Left ventricle myocardium inferior (tissue), 1 donor: ENCODE data around the gene IPO9. TPM values are rescaled to one million over a fixed set of nuclear protein-coding genes. Genes with fewer than 3 reads are reported as not detected.

Experiments used
- DNase-seq: peaks from one replicate; pipeline ENCODE4 v3.0.0-alpha.2; 2020
- H3K27ac ChIP-seq: fragments of 200-600 bp; replicated peaks from 2 replicates; pipeline ENCODE4 v1.8.0; 2021
- H3K27me3 ChIP-seq: fragments of 200-600 bp; 2 replicates; pipeline ENCODE4 v1.8.0; 2021; ENCODE audit warnings: low read depth
- H3K36me3 ChIP-seq: fragments of 200-600 bp; 2 replicates; pipeline ENCODE4 v1.8.0; 2021
- H3K4me1 ChIP-seq: fragments of 200-600 bp; 2 replicates; pipeline ENCODE4 v1.8.0; 2021
- H3K4me3 ChIP-seq: fragments of 200-600 bp; 2 replicates; pipeline ENCODE4 v1.8.0; 2021; ENCODE audit warnings: mild to moderate bottlenecking, moderate library complexity
- H3K9me3 ChIP-seq: fragments of 200-600 bp; replicated peaks from 2 replicates; pipeline ENCODE4 v1.8.0; 2021
- CTCF ChIP-seq: fragments of 200-600 bp; IDR thresholded peaks from 2 replicates; pipeline ENCODE4 v1.8.0; 2021; ENCODE audit warnings: antibody characterized with exemption, mild to moderate bottlenecking, borderline replicate concordance
- intact Hi-C: fragments of 100-400 bp; cut with micrococcal nuclease; formaldehyde crosslinking; loops from one replicate; pipeline ENCODE4 v1.11.0; 2022
- total RNA-seq: library from RNA; stranded (reverse); fragmentation: NEBNext Ultra II Directional; extraction: Animal tissue kit (Norgen Biotek cat#: 25700); gene quantifications from one replicate; pipeline ENCODE4 v1.2.1, GENCODE V29; 2021
- donor health status: DM: no; HTN: yes; CAD: no; lungs with severe emphysema.

IPO9 gene
- total RNA-seq, 1 donor from 2014 or later = 20.1 TPM

- Histone ChIP-seq H3K4me1 (peaks cover 32% of the 10 kb centered on the region), H3K36me3 (peaks cover 78% of the 10 kb centered on the region), H3K9me3 (no peaks in the 10 kb centered on the region), H3K4me3 (no peak overlapping the region), H3K27me3 (no peaks in the 10 kb centered on the region), H3K27ac (peak overlapping the region; percentile 39)
- TF ChIP-seq CTCF = no peak
- no peak for DNase-seq
- intact Hi-C loops = no loop called here
Measured at GRCh38 chr1:201820413-201820812, 8.5 kb upstream of the IPO9 start.

GRCh38 chr1:201825245-201825644, 3.7 kb upstream of the IPO9 start:
- DNase-seq = no peak
- peak overlapping the region; percentile 4 for H3K27ac ChIP-seq
- peaks cover 54% of the 10 kb centered on the region for H3K4me1 ChIP-seq
- no peak overlapping the region for H3K4me3 ChIP-seq
- no peaks in the 10 kb centered on the region for H3K9me3 ChIP-seq
- no peaks in the 10 kb centered on the region for H3K27me3 ChIP-seq
- TF ChIP-seq CTCF = no peak
- H3K36me3 ChIP-seq = peaks cover 29% of the 10 kb centered on the region
- intact Hi-C loops = no loop called here

GRCh38 chr1:201826830-201827229, 2.1 kb upstream of the IPO9 start:
- intact Hi-C loops = no loop called here
- H3K4me1 ChIP-seq = peaks cover 60% of the 10 kb centered on the region
- H3K27me3 ChIP-seq = no peaks in the 10 kb centered on the region
- TF ChIP-seq CTCF = no peak
- no peak for DNase-seq
- H3K36me3 ChIP-seq = peaks cover 15% of the 10 kb centered on the region
- H3K27ac ChIP-seq = peak overlapping the region; percentile 4
- H3K9me3 ChIP-seq = no peaks in the 10 kb centered on the region
- H3K4me3 ChIP-seq = no peak overlapping the region

GRCh38 chr1:201827321-201828216, 1.4 kb upstream of the IPO9 start:
- intact Hi-C loops = no loop called here
- H3K4me3 ChIP-seq = no peak overlapping the region
- peak overlapping the region; percentile 95 for H3K27ac ChIP-seq
- H3K9me3 ChIP-seq = no peaks in the 10 kb centered on the region
- no peaks in the 10 kb centered on the region for H3K27me3 ChIP-seq
- peaks cover 66% of the 10 kb centered on the region for H3K4me1 ChIP-seq
- no peak for DNase-seq
- H3K36me3 ChIP-seq = peaks cover 7% of the 10 kb centered on the region
- TF ChIP-seq CTCF = no peak

GRCh38 chr1:201828217-201828819, 639 bp upstream of the IPO9 start:
- no peaks in the 10 kb centered on the region for H3K36me3 ChIP-seq
- intact Hi-C loops = no loop called here
- H3K27me3 ChIP-seq = no peaks in the 10 kb centered on the region
- H3K4me3 ChIP-seq = peak overlapping the region; percentile 98
- H3K27ac ChIP-seq = peak overlapping the region; percentile 95
- H3K4me1 ChIP-seq = peaks cover 67% of the 10 kb centered on the region
- no peak for TF ChIP-seq CTCF
- no peaks in the 10 kb centered on the region for H3K9me3 ChIP-seq
- no peak for DNase-seq
